Thyroid gland (tissue), 4 donors: ENCODE data around the gene TCF7L1. TPM values are rescaled to one million over a fixed set of nuclear protein-coding genes. Genes with fewer than 3 reads are reported as not detected.

Experiments
- DNase-seq, 2 donors: peaks; one replicate each; pipeline ENCODE4 v3.0.0-alpha.2; 2019
- H3K27ac ChIP-seq, 3 donors: fragments of 200-600 bp; sonication (generic); 1 replicate in 2 of 3; 2 replicates in 1 of 3; pipeline ENCODE4 v1.5.1; 2016 to 2019; ENCODE audit warnings: mild to moderate bottlenecking in 1 of 3, moderate library complexity in 1 of 3
- H3K27me3 ChIP-seq: fragments of 200-600 bp; sonication (generic); one replicate; pipeline ENCODE4 v1.5.1; 2019
- H3K36me3 ChIP-seq, 2 donors: fragments of 200-600 bp; sonication (generic); one replicate each; pipeline ENCODE4 v1.5.1; 2016 to 2019
- H3K4me1 ChIP-seq, 2 donors: fragments of 200-600 bp; sonication (generic); one replicate each; pipeline ENCODE4 v1.5.1; 2017 to 2019
- H3K4me3 ChIP-seq, 3 donors: fragments of 200-600 bp; sonication (generic); replicated peaks in 1 of 3; 1 replicate in 2 of 3; 2 replicates in 1 of 3; pipeline ENCODE4 v1.5.1; 2016; ENCODE audit warnings: mild to moderate bottlenecking in 1 of 3
- H3K9me3 ChIP-seq: fragments of 200-600 bp; sonication (generic); one replicate; pipeline ENCODE4 v1.5.1; 2017
- POLR2A ChIP-seq, 2 donors: fragments of 450-650 bp; IDR thresholded peaks; one replicate each; pipeline ENCODE4 v1.6.1; 2017; ENCODE audit warnings: antibody characterized with exemption in 2 of 2, mild to moderate bottlenecking in 2 of 2, moderate library complexity in 1 of 2
- WGBS, 2 donors: methylation state at CpG; one replicate each; pipeline ENCODE4 v1.1.5; 2017; 5-methylcytosine and 5-hydroxymethylcytosine counted together
- intact Hi-C: fragments of 100-400 bp; cut with DNase I; formaldehyde crosslinking; loops from one replicate; pipeline ENCODE4 v1.15.1; 2023
- total RNA-seq, 4 donors: library from RNA; depleted of rRNA; stranded (reverse); fragments of >200 nt; gene quantifications; one replicate each; pipeline ENCODE4 v1.2.3, GENCODE V29; 2016
- TF ChIP-seq, protein P1 (sequence below), 6 experiments: fragments of 200-600 bp in 3 of 6; fragments of 450-650 bp in 3 of 6; sonication (generic) in 3 of 6; IDR thresholded peaks; one replicate each; pipeline ENCODE4 v1.5.1; 2016 to 2019; ENCODE audit warnings: antibody characterized with exemption in 6 of 6, mild to moderate bottlenecking in 2 of 6, inconsistent platforms in 1 of 6, moderate library complexity in 1 of 6

The TCF7L1 gene
- total RNA-seq, 4 donors from 2014 or later: 3.1 to 12.1 (median 8.7) TPM

DNA sequence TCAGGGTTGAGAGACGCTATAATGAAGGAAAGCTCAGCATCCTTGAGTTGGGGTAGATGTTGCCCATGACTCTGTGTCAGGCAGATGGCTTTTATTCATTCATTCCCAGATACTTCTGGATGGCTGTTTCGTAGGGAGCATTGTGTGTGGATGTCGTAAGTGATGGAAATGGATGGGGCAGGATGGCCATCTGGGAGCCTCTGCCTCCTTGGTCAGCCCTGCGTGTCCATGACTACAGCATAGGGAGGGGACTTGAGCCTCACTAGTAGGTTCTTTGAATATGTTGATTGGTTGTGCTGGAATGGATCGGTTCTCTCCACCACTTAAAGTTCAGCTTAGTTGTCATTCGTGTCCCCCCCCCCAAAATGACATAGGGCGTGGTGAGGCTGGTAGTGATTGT is 149.7 kb downstream of the TCF7L1 start:
- TF ChIP-seq, protein P1, sequence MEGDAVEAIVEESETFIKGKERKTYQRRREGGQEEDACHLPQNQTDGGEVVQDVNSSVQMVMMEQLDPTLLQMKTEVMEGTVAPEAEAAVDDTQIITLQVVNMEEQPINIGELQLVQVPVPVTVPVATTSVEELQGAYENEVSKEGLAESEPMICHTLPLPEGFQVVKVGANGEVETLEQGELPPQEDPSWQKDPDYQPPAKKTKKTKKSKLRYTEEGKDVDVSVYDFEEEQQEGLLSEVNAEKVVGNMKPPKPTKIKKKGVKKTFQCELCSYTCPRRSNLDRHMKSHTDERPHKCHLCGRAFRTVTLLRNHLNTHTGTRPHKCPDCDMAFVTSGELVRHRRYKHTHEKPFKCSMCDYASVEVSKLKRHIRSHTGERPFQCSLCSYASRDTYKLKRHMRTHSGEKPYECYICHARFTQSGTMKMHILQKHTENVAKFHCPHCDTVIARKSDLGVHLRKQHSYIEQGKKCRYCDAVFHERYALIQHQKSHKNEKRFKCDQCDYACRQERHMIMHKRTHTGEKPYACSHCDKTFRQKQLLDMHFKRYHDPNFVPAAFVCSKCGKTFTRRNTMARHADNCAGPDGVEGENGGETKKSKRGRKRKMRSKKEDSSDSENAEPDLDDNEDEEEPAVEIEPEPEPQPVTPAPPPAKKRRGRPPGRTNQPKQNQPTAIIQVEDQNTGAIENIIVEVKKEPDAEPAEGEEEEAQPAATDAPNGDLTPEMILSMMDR (IDR thresholded peaks at IDR 0.05): no peak
- no peak for TF ChIP-seq POLR2A (IDR thresholded peaks at IDR 0.05)
- no peak overlapping the region for H3K27ac ChIP-seq
- DNase-seq: no peak
- no peaks in the 10 kb centered on the region for H3K27me3 ChIP-seq
- no peaks in the 10 kb centered on the region for H3K9me3 ChIP-seq
- no peak overlapping the region for H3K4me3 ChIP-seq
- peaks cover 12 to 15% of the 10 kb centered on the region in 2 donors for H3K4me1 ChIP-seq
- peaks cover 0 to 5% of the 10 kb centered on the region in 2 donors for H3K36me3 ChIP-seq
- WGBS, 2 donors: 93 to 95% methylated on average over 7 of the region's 7 CpGs
- intact Hi-C loops: loop anchor here (5.0 kb wide), 1 partner anchor 151 kb away; the partner anchor contains the start of gene TCF7L1

DNA sequence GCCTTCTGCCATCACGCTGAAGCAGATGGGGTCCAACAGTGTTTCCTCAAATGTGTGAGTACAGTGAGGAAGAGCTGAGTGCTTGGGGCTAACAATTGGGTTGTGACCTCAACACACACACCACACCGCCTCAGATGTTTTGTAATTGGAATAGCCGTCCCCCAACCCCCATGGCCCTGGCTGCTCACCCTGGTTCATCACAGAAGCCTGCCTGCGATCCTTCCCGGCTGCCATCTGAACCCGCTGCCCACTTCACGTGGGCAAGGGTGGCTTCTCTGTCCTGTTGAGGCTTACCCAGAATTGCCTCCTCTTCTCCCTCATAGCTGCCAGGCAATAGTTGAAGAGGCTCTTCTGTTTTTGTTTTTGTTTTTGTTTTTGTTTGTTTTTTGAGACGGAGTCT is 150.4 kb downstream of the TCF7L1 start:
- Histone ChIP-seq H3K27ac (no peak overlapping the region), H3K4me1 (peaks cover 5 to 8% of the 10 kb centered on the region in 2 donors), H3K27me3 (no peaks in the 10 kb centered on the region), H3K9me3 (no peaks in the 10 kb centered on the region), H3K4me3 (no peak overlapping the region), H3K36me3 (peaks cover 0 to 5% of the 10 kb centered on the region in 2 donors)
- TF ChIP-seq, protein P1 (IDR thresholded peaks at IDR 0.05): no peak
- no peak for TF ChIP-seq POLR2A (IDR thresholded peaks at IDR 0.05)
- 93 to 98% methylated on average over 8 of the region's 8 CpGs for WGBS, 2 donors
- intact Hi-C loops: loop anchor here (5.0 kb wide), 1 partner anchor 151 kb away; the partner anchor contains the start of gene TCF7L1
- DNase-seq: no peak

DNA sequence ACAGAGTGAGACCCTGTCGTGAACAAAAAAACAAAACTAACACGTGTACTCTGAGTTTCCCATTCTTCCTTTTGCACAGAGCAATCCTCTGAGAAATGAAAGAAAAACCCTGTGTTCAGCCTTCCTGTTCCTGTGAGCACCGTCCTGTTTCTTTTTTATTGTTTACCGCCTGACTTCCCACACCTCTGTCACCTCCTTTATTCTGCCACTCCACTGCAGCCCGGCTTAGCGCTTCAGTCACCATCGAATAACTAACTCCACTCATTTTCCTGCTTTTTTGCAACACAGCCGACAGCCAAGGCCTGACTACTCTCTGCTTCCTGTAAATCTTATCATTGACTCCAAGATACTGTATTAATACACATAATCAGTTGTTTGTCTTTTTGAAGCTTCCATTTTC is 153.7 kb downstream of the TCF7L1 start:
- Histone ChIP-seq H3K4me3 (no peak overlapping the region), H3K36me3 (peaks cover 0 to 5% of the 10 kb centered on the region in 2 donors), H3K27me3 (no peaks in the 10 kb centered on the region), H3K9me3 (no peaks in the 10 kb centered on the region), H3K27ac (no peak overlapping the region), H3K4me1 (peaks cover 6 to 12% of the 10 kb centered on the region in 2 donors)
- TF ChIP-seq, protein P1 (IDR thresholded peaks at IDR 0.05): no peak
- TF ChIP-seq POLR2A (IDR thresholded peaks at IDR 0.05): no peak
- intact Hi-C loops: no loop called here
- WGBS, 2 donors: 54 to 57% methylated on average over 8 of the region's 8 CpGs
- DNase-seq: no peak

DNA sequence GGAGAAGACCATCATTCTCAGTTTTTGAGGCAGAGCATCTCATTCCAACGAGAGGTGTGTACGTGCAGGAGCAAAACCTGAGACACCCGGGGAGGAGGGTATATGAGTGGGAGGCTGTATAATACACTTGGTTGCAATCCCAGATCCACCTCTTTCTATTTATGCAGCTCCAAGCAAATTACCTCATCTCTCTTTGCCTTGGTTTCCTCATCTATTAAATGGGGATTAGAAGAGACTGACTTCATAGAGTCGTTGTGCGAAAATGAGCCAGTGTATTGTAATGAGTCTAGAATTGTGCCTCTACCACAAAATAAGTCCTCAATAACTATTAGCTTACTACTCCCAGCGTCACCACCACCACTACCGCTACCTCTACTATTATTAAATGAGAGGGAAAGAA is 154.5 kb downstream of the TCF7L1 start:
- Histone ChIP-seq H3K36me3 (peaks cover 0 to 5% of the 10 kb centered on the region in 2 donors), H3K27ac (no peak overlapping the region), H3K4me1 (peaks cover 6 to 12% of the 10 kb centered on the region in 2 donors), H3K9me3 (no peaks in the 10 kb centered on the region), H3K27me3 (no peaks in the 10 kb centered on the region), H3K4me3 (no peak overlapping the region)
- DNase-seq: no peak
- intact Hi-C loops: no loop called here
- TF ChIP-seq, protein P1 (IDR thresholded peaks at IDR 0.05): no peak
- TF ChIP-seq POLR2A (IDR thresholded peaks at IDR 0.05): no peak
- 93 to 98% methylated on average over 7 of the region's 7 CpGs for WGBS, 2 donors

DNA sequence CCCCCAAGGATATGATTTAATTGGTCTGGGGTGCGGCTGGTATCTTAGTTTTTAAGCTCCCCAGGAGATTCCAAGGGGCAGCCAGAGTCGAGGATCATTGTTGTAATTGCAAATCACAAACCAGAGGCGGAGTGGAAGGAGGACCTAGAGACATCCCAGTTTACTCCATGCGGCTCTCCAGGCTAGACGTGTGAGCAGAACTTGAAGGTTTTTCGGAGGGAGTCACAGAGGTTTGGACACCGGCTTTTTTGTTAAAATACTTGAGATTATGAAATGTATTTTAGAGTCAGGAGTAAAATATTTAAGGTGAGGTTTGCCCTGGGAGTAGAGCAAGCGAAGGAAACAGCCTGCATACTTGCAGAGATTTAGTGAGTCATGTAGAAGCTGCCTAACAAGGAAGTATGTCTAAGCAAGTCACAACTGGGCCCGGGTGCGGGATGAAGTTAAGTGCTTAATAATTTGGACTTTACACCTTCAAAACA is 155.1 kb downstream of the TCF7L1 start:
- TF ChIP-seq, protein P1 (IDR thresholded peaks at IDR 0.05): no peak
- no peak for TF ChIP-seq POLR2A (IDR thresholded peaks at IDR 0.05)
- intact Hi-C loops: no loop called here
- H3K36me3 ChIP-seq: peaks cover 0 to 5% of the 10 kb centered on the region in 2 donors
- DNase-seq: no peak
- no peak overlapping the region for H3K27ac ChIP-seq
- H3K4me3 ChIP-seq: no peak overlapping the region
- H3K9me3 ChIP-seq: no peaks in the 10 kb centered on the region
- H3K4me1 ChIP-seq: peaks cover 6 to 12% of the 10 kb centered on the region in 2 donors
- WGBS, 2 donors: 83 to 89% methylated on average over 10 of the region's 10 CpGs
- H3K27me3 ChIP-seq: no peaks in the 10 kb centered on the region
